T-helper 2 cell treated with Interferon-gamma antibody and Interleukin-4, amounts not matched to agents 5 μg/mL and 100 μg/mL, for 36 hours (primary cell): ENCODE results near the gene VSIG10L2.
A peak's percentile ranks its signal among the peaks of the same experiment; 100 is the strongest.

ENCODE experiments used
- DNase-seq: peaks from one replicate; pipeline ENCODE4 v3.0.0; 2021; ENCODE audit warnings: low spot score
- H3K27ac Mint-ChIP-seq: one replicate; pipeline ENCODE4 v1.8.0; 2021; ENCODE audit warnings: mild to moderate bottlenecking, mixed read lengths
- H3K27me3 Mint-ChIP-seq: one replicate; pipeline ENCODE4 v1.8.0; 2021; ENCODE audit warnings: low read depth, mixed read lengths
- H3K36me3 Mint-ChIP-seq: one replicate; pipeline ENCODE4 v1.8.0; 2021; ENCODE audit warnings: low read depth, mixed read lengths
- H3K4me1 Mint-ChIP-seq: one replicate; pipeline ENCODE4 v1.8.0; 2021; ENCODE audit warnings: low read depth, mixed read lengths
- H3K4me3 Mint-ChIP-seq: one replicate; pipeline ENCODE4 v1.8.0; 2022; ENCODE audit warnings: mild to moderate bottlenecking, moderate library complexity, mixed read lengths
- H3K9me3 Mint-ChIP-seq: one replicate; pipeline ENCODE4 v1.8.0; 2021; ENCODE audit warnings: mixed read lengths

VSIG10L2 gene

GRCh38 chr11:125935618-125936199 is 10.1 kb upstream of the VSIG10L2 start:
- no peak overlapping the region for H3K27ac Mint-ChIP-seq
- no peak overlapping the region for H3K4me3 Mint-ChIP-seq
- DNase-seq = no peak
- peaks cover 5% of the 10 kb centered on the region for H3K4me1 Mint-ChIP-seq
- no peaks in the 10 kb centered on the region for H3K27me3 Mint-ChIP-seq
- no peaks in the 10 kb centered on the region for H3K36me3 Mint-ChIP-seq
- H3K9me3 Mint-ChIP-seq = no peaks in the 10 kb centered on the region

DNA sequence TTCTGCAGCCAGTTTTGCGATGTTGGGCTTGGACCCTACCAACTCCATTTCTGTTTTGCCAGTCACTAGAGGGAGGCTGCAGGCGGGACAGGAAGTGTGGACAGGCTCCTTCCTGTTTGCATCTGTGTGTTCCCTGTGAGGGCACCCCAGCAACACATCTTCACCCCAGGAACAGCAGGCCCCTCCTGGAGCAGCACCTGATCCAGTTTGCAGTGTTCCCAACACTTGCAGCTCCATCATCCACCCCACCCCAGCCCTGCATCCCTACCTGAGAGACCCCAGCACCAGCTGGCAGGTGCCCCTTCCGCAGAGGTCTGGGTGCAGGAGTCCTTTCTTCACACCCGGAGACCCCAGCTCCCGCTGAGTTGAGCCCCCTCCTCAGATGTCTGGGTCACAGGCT is 7.4 kb upstream of the VSIG10L2 start:
- no peak overlapping the region for H3K4me3 Mint-ChIP-seq
- H3K36me3 Mint-ChIP-seq = no peaks in the 10 kb centered on the region
- peaks cover 9% of the 10 kb centered on the region for H3K4me1 Mint-ChIP-seq
- H3K27me3 Mint-ChIP-seq = no peaks in the 10 kb centered on the region
- no peaks in the 10 kb centered on the region for H3K9me3 Mint-ChIP-seq
- no peak overlapping the region for H3K27ac Mint-ChIP-seq
- DNase-seq = no peak

DNA sequence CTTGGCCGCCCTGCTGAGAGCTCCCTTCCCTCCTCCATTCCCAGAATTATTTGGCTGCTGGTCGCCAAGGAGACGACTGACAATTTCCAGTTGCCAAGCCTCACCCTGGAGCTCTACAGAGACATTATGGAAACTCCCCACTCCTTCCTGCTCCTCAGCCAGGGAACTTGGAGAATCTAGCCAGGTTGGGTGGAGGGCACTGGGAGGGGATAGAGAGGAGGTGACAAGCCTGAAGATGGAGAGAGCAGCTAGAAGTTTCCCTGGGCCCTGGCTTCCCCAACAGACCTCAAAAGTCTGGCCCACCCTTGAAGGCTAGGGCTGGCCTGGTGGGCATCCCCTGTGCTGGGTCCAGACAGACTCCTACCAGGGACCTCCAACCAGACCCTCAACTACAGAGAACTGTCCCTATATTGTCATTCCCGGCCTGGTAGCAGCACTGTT is 6.7 kb upstream of the VSIG10L2 start:
- Mint-ChIP-seq H3K36me3 (no peaks in the 10 kb centered on the region), H3K27me3 (no peaks in the 10 kb centered on the region), H3K4me3 (no peak overlapping the region), H3K4me1 (peaks cover 9% of the 10 kb centered on the region), H3K27ac (no peak overlapping the region), H3K9me3 (no peaks in the 10 kb centered on the region)
- DNase-seq = no peak

GRCh38 chr11:125940145-125940544 is 5.7 kb upstream of the VSIG10L2 start:
- Mint-ChIP-seq H3K27ac (no peak overlapping the region), H3K9me3 (no peaks in the 10 kb centered on the region), H3K4me3 (no peak overlapping the region), H3K36me3 (no peaks in the 10 kb centered on the region), H3K27me3 (no peaks in the 10 kb centered on the region), H3K4me1 (peaks cover 9% of the 10 kb centered on the region)
- DNase-seq = no peak

DNA sequence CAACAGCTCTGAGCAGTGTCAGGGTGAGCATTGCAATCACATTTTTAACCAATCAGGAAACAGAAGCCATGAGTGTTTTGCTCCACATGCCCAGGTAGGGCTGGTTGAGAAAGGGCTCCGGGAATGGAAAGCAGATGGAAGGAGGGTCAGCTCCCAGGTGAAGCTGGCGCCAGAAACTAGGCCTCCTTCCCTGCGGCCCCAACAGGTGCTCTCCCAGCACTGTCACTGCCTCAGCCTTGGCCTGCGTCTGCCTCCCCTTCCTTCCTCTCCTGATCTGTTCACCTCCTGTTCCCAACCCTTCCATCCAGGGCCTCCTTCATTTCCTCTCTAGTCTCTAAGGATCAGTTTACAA is 4.6 kb upstream of the VSIG10L2 start:
- Mint-ChIP-seq H3K4me1 (peaks cover 9% of the 10 kb centered on the region), H3K4me3 (no peak overlapping the region), H3K9me3 (no peaks in the 10 kb centered on the region), H3K36me3 (no peaks in the 10 kb centered on the region), H3K27ac (no peak overlapping the region), H3K27me3 (no peaks in the 10 kb centered on the region)
- no peak for DNase-seq

DNA sequence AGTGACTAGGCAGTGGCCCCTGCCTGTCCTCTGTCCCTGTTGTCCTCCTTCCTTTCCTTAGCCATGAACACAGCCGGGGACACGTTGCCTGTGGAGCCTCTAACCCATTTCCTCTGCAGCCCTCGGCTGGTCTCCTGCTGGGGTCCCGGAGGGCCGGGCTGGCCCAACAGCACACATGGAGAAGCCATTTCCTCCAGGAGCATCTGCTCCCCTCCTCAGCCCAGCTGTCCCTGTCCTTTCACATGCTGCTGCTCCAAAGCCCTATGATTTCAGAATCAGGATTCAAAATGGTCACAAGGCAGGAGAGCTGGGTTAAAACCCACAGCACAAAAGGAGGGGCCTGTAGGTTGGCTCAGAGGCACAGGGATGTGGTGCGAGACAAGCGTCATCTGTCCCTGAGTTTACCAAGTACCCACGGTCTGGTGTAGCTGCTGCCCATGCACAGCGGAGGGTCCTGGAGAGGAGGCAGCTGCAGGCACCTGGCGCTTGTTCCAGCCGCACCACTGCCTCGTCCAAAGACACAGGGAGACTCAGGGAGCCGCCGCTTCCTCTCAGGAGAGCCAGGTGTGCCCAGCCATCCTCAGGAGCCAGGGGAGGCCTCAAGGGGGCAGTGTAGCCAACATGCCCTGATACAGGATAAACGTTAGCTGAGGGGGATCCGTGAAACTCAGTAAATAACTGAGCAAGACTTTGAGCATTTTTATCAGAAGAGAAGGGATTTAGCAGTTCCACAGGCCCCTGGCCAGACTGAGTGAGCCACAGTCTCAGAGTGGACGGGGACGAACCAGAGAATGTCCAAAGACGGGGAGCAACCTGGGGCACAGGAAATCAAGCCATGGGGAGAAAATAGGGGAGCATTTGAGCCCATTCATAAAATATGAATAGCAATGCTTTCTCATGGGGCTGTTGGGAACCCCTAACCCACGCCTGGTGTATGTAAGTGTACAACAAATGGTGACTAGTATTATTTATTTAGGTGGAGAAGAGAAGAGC is 3.9 kb upstream of the VSIG10L2 start:
- Mint-ChIP-seq H3K9me3 (no peaks in the 10 kb centered on the region), H3K4me3 (no peak overlapping the region), H3K27ac (no peak overlapping the region), H3K4me1 (peaks cover 9% of the 10 kb centered on the region), H3K36me3 (no peaks in the 10 kb centered on the region), H3K27me3 (no peaks in the 10 kb centered on the region)
- peak; percentile 14 for DNase-seq

GRCh38 chr11:125942771-125943428 is 2.9 kb upstream of the VSIG10L2 start:
- Mint-ChIP-seq H3K36me3 (no peaks in the 10 kb centered on the region), H3K4me3 (no peak overlapping the region), H3K27ac (no peak overlapping the region), H3K27me3 (no peaks in the 10 kb centered on the region), H3K4me1 (peaks cover 9% of the 10 kb centered on the region), H3K9me3 (no peaks in the 10 kb centered on the region)
- DNase-seq = no peak

DNA sequence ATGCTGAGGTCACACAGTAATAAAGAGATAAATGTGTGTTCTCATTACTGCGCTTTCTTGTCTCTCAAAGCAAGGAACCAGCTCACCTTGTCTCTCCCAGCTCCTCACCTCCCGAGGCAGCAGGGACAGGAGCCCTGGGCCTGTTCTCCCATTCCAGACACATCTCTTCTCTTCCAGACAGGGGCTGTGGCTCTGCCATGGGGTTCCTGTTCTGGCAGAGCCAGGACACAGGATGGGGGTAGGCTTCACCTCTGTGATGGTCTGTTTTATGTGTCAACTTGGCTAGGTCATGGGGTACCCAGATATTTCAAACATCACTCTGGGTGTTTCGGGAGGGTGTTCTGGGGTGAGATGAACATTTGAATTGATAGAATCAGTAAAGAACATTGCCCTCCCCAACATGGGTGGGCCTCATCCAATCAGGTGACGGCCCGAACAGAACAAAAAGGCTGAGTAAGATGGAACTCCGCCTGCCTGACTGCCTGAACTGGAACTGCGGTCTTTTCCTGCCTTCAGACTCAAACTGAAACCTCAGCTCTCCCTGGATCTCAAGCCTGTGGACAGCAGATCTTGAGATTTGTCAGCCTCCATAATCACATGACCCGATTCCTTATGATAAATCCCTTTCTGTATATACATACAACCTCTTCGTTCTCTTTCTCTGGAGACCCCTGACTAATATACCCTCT is 2.0 kb upstream of the VSIG10L2 start:
- Mint-ChIP-seq H3K4me1 (peaks cover 4% of the 10 kb centered on the region), H3K36me3 (no peaks in the 10 kb centered on the region), H3K9me3 (no peaks in the 10 kb centered on the region), H3K27ac (no peak overlapping the region), H3K27me3 (no peaks in the 10 kb centered on the region), H3K4me3 (no peak overlapping the region)
- DNase-seq = no peak

DNA sequence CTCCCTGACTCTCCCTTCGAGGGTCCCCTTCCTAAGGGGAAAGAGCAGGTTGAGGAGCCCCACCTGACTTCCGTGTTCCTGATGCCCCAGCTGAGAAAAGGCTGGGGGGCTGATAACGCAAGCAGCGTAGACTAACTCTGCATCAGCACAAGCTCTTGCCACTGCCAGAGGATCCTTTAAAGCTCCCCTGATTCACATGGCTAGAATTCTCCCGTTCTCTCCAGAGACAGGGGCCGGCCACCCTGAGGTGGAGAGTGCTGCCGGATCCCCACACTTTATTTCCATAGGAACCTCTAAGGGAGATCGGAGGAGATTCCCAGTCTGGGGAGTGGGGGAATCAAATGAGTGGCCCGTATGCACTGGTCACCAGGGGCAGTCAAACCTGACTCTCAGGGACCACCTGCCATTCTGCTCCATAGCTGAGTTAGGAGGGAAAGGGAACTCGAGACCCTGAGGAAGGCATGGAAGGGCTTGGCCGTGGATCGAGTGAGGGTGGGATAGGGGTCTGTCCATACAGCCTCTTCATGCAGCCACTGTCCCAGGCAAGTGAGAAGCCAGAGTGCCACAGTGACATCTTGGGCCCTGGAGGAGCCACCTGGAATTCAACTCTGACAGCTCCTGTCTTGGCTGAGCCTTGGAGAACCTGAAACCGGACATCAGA is 1.4 kb upstream of the VSIG10L2 start:
- Mint-ChIP-seq H3K9me3 (no peaks in the 10 kb centered on the region), H3K4me1 (peaks cover 4% of the 10 kb centered on the region), H3K27me3 (no peaks in the 10 kb centered on the region), H3K36me3 (no peaks in the 10 kb centered on the region), H3K27ac (no peak overlapping the region), H3K4me3 (no peak overlapping the region)
- no peak for DNase-seq

DNA sequence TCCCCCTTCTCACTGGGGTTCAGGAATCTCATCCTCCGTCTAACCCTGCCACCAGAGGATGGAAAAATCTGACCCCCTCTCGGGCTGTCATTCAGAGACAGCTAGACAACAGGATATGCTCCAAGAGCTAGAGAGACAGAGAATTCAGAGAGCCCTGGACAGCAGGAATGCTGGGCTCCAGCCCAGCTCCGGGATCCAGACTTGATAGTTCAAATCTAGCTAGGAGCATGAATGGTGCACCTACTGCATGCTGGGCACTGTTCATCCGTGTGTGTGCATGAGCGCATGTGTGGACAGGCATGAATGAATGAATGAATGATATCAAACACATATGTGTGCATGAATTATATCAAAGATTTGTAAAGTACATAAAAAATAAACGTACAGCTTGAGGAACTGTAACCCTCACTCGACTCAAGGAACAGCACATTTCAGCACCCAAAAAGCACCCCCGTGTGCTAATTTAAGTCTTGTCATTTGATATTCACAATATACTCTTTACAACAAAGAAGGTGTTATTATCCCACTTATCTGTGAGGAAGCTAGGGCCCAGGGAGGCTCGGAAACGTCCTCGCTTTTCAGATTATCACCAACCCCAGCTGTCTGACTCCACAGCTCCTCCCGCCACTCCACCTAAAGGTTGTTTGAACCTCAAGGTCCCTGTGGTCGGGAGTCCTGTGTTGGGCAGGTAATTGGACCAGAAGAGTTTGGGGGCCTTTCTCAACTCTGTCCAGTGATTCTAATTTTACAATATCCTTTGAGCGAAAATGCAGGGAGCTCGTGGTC is 640 bp upstream of the VSIG10L2 start:
- no peak overlapping the region for H3K4me3 Mint-ChIP-seq
- no peak overlapping the region for H3K27ac Mint-ChIP-seq
- peaks cover 4% of the 10 kb centered on the region for H3K4me1 Mint-ChIP-seq
- no peaks in the 10 kb centered on the region for H3K27me3 Mint-ChIP-seq
- no peaks in the 10 kb centered on the region for H3K9me3 Mint-ChIP-seq
- no peaks in the 10 kb centered on the region for H3K36me3 Mint-ChIP-seq
- no peak for DNase-seq

GRCh38 chr11:125946712-125947418 is 1.0 kb downstream of the VSIG10L2 start:
- Mint-ChIP-seq H3K36me3 (no peaks in the 10 kb centered on the region), H3K27me3 (no peaks in the 10 kb centered on the region), H3K4me3 (no peak overlapping the region), H3K27ac (no peak overlapping the region), H3K9me3 (no peaks in the 10 kb centered on the region), H3K4me1 (peaks cover 4% of the 10 kb centered on the region)
- no peak for DNase-seq

DNA sequence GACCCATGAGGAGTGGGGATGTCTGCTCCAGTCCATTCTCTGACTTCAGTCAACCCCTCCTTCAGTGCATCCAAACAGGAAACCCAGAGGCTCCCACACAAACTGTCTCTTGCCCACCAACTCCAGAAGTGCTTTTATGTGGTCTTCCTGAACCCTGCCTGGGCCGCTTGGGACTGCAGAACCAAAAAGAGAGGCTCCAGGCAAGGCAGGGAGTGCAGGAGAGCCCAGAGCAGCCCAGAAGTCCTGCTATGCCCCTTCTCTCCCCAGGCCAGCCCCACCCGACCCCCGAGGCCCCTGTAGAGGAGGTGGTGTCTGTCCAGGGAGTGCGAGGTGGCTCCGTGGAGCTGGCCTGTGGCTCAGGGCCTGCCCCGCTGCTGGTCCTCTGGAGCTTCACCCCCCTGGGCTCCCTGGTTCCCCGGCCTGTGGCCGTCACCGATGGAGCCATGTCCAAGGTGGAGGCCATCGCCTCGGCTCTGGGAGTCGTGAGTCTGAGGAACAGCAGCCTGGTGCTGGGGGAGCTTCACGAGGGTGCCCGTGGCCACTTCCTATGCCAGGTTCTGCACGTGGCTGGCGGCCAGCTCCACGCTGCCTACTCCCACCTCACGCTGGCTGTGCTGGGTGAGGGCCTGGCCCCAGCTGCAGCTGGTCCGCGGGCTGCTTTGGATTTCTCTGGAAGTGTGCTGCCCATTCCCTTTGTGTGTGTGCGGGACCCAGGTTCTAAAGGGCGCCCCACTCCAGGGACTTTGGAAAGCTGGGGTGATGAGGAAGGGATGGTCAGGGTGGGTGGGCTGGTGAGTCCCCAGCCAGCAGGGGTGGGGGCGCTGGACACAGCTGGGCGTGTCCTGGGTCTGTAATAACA is 1.8 kb downstream of the VSIG10L2 start:
- Mint-ChIP-seq H3K36me3 (no peaks in the 10 kb centered on the region), H3K9me3 (no peaks in the 10 kb centered on the region), H3K4me1 (no peaks in the 10 kb centered on the region), H3K27me3 (no peaks in the 10 kb centered on the region), H3K4me3 (no peak overlapping the region), H3K27ac (no peak overlapping the region)
- DNase-seq = no peak
